IMR-90 (cell line): ENCODE results near the gene KLRF2. TPM values are rescaled to one million over a fixed set of nuclear protein-coding genes. Genes with fewer than 3 reads are reported as not detected.

ENCODE experiments used
- ATAC-seq: fragments of 200-7000 bp; cut with Tn5 transposase; 2 replicates; pipeline ENCODE4 v1.9.1; 2020; ENCODE audit warnings: low read depth, mild to moderate bottlenecking, moderate library complexity
- BruUV-seq: library from RNA; stranded (reverse); fragments of 400-500 nt; replicated peaks from 2 replicates; lab custom pipeline; 2021; lab: Mats Ljungman, UMichigan
- CTCF ChIA-PET: fragments of 300-600 bp; formaldehyde crosslinking; extraction: SDS; loops from one replicate; lab custom pipeline; 2021; ENCODE audit warnings: antibody characterized with exemption; lab: Yijun Ruan, JAX
- POLR2A ChIA-PET: fragments of 300-600 bp; sonication (Branson Sonifier 250); formaldehyde crosslinking; loops from one replicate; lab custom pipeline; 2022; ENCODE audit warnings: antibody characterized with exemption; ENCODE audit not compliant: unreplicated experiment; lab: Charles Lee
- DNase-seq: peaks from one replicate; pipeline ENCODE4 v3.0.0; 2013
- H2AFZ ChIP-seq: replicated peaks from 2 replicates; pipeline ENCODE3; 2013; ENCODE audit warnings: low read length, mild to moderate bottlenecking; ENCODE audit not compliant: poor library complexity
- H2AK5ac ChIP-seq: 2 replicates; pipeline ENCODE4 v1.6.1; 2013; ENCODE audit warnings: low read depth, low read length, inconsistent platforms
- H2AK9ac ChIP-seq: replicated peaks from 2 replicates; pipeline ENCODE3; 2013; ENCODE audit warnings: mild to moderate bottlenecking, low read depth, low read length, moderate library complexity; ENCODE audit not compliant: poor library complexity
- H2BK120ac ChIP-seq: 2 replicates; pipeline ENCODE4 v1.6.1; 2013; ENCODE audit warnings: low read depth, low read length, inconsistent platforms
- H2BK15ac ChIP-seq: 3 replicates; pipeline ENCODE4 v1.6.1; 2013; ENCODE audit warnings: low read depth, low read length, inconsistent platforms
- H2BK20ac ChIP-seq: 2 replicates; pipeline ENCODE4 v1.6.1; 2013; ENCODE audit warnings: low read depth, mild to moderate bottlenecking, inconsistent platforms, low read length, moderate library complexity
- H2BK5ac ChIP-seq: 2 replicates; pipeline ENCODE4 v1.6.1; 2013; ENCODE audit warnings: mild to moderate bottlenecking, low read depth, low read length, inconsistent platforms; ENCODE audit not compliant: poor library complexity, severe bottlenecking
- H3K14ac ChIP-seq: replicated peaks from 2 replicates; pipeline ENCODE4 v1.6.1; 2013; ENCODE audit warnings: low read depth, low read length, inconsistent platforms
- H3K18ac ChIP-seq: 2 replicates; pipeline ENCODE4 v1.6.1; 2013; ENCODE audit warnings: low read depth, low read length, control low read depth
- H3K23ac ChIP-seq: 2 replicates; pipeline ENCODE4 v1.6.1; 2013; ENCODE audit warnings: low read depth, low read length, inconsistent platforms
- H3K27ac ChIP-seq: 2 replicates; pipeline ENCODE4 v1.5.1; 2013; ENCODE audit warnings: mild to moderate bottlenecking, control low read depth, low read length; ENCODE audit not compliant: insufficient read depth
- H3K27me3 ChIP-seq: 2 replicates; pipeline ENCODE4 v1.6.1; 2013; ENCODE audit warnings: low read length; ENCODE audit not compliant: control insufficient read depth, insufficient read depth
- H3K36me3 ChIP-seq: 2 replicates; pipeline ENCODE4 v1.6.1; 2013; ENCODE audit warnings: low read length, mixed read lengths; ENCODE audit not compliant: control insufficient read depth, insufficient read depth
- H3K4ac ChIP-seq: 2 replicates; pipeline ENCODE4 v1.6.1; 2013; ENCODE audit warnings: low read depth, low read length, inconsistent platforms
- H3K4me1 ChIP-seq: 2 replicates; pipeline ENCODE4 v1.6.1; 2013; ENCODE audit warnings: low read length, mixed read lengths; ENCODE audit not compliant: control insufficient read depth, insufficient read depth
- H3K4me2 ChIP-seq: 2 replicates; pipeline ENCODE4 v1.6.1; 2013; ENCODE audit warnings: low read depth, mild to moderate bottlenecking, control low read depth, low read length, moderate library complexity
- H3K4me3 ChIP-seq: 2 replicates; pipeline ENCODE4 v1.5.1; 2013; ENCODE audit warnings: low read depth, mild to moderate bottlenecking, control low read depth, low read length, moderate library complexity; ENCODE audit not compliant: insufficient read depth
- H3K56ac ChIP-seq: 2 replicates; pipeline ENCODE4 v1.6.1; 2013; ENCODE audit warnings: low read length, inconsistent platforms; ENCODE audit not compliant: insufficient read depth; ENCODE audit errors: extremely low read depth
- H3K79me1 ChIP-seq, 2 experiments: 2 replicates each; pipeline ENCODE4 v1.6.1; 2013; ENCODE audit warnings: low read length in 2 of 2, inconsistent platforms in 1 of 2, low read depth in 1 of 2
- H3K9ac ChIP-seq: 2 replicates; pipeline ENCODE4 v1.6.1; 2013; ENCODE audit warnings: low read depth, low read length, control low read depth
- H3K9me1 ChIP-seq: 2 replicates; pipeline ENCODE4 v1.6.1; 2013; ENCODE audit warnings: low read length, inconsistent platforms; ENCODE audit not compliant: insufficient read depth
- H3K9me3 ChIP-seq: 2 replicates; pipeline ENCODE4 v1.6.1; 2013; ENCODE audit warnings: low read length; ENCODE audit not compliant: control insufficient read depth, insufficient read depth
- H4K20me1 ChIP-seq: 2 replicates; pipeline ENCODE4 v1.6.1; 2013; ENCODE audit warnings: low read length, inconsistent platforms; ENCODE audit not compliant: insufficient read depth
- H4K5ac ChIP-seq: 2 replicates; pipeline ENCODE4 v1.6.1; 2013; ENCODE audit warnings: mild to moderate bottlenecking, low read depth, low read length, control low read depth
- H4K8ac ChIP-seq, 2 experiments: 2 replicates each; pipeline ENCODE4 v1.6.1; 2013; ENCODE audit warnings: low read depth in 2 of 2, low read length in 2 of 2, control low read depth in 1 of 2, inconsistent platforms in 1 of 2
- H4K91ac ChIP-seq: 2 replicates; pipeline ENCODE4 v1.6.1; 2013; ENCODE audit warnings: low read depth, low read length, inconsistent platforms; ENCODE audit not compliant: insufficient read depth
- BHLHE40 ChIP-seq: fragments of 150-350 bp; IDR thresholded peaks from 2 replicates; pipeline ENCODE4 v1.6.1; 2016; ENCODE audit warnings: mild to moderate bottlenecking, low read depth, low read length
- CEBPB ChIP-seq: IDR thresholded peaks from 2 replicates; pipeline ENCODE4 v1.6.1; 2012; ENCODE audit warnings: low read depth, low read length, improper control_type of control experiment
- CHD1 ChIP-seq: IDR thresholded peaks from 2 replicates; pipeline ENCODE4 v1.6.1; 2012; ENCODE audit warnings: low read depth, low read length, improper control_type of control experiment
- FOS ChIP-seq: fragments of 150-350 bp; IDR thresholded peaks from 2 replicates; pipeline ENCODE4 v1.6.1; 2016; ENCODE audit warnings: low read depth, low read length
- MAFK ChIP-seq: IDR thresholded peaks from 2 replicates; pipeline ENCODE4 v1.6.1; 2012; ENCODE audit warnings: low read depth, low read length, improper control_type of control experiment
- MAZ ChIP-seq: IDR thresholded peaks from 2 replicates; pipeline ENCODE4 v1.6.1; 2012; ENCODE audit warnings: low read depth, mild to moderate bottlenecking, low read length, improper control_type of control experiment, moderate library complexity, borderline replicate concordance
- MXI1 ChIP-seq: IDR thresholded peaks from 2 replicates; pipeline ENCODE4 v1.6.1; 2012; ENCODE audit warnings: low read depth, mild to moderate bottlenecking, low read length, moderate library complexity, borderline replicate concordance
- NFE2L2 ChIP-seq: fragments of 150-350 bp; IDR thresholded peaks from 2 replicates; pipeline ENCODE4 v1.6.1; 2016; ENCODE audit warnings: low read depth, mild to moderate bottlenecking, low read length
- POLR2A ChIP-seq: IDR thresholded peaks from 2 replicates; pipeline ENCODE4 v1.6.1; 2012; ENCODE audit warnings: mild to moderate bottlenecking, low read depth, low read length
- RAD21 ChIP-seq: IDR thresholded peaks from 2 replicates; pipeline ENCODE4 v1.6.1; 2012; ENCODE audit warnings: low read length, improper control_type of control experiment
- RCOR1 ChIP-seq: IDR thresholded peaks from 2 replicates; pipeline ENCODE4 v1.6.1; 2012; ENCODE audit warnings: mild to moderate bottlenecking, low read length, improper control_type of control experiment; ENCODE audit not compliant: insufficient replicate concordance
- RFX5 ChIP-seq: IDR thresholded peaks from 2 replicates; pipeline ENCODE4 v1.8.0; 2012; ENCODE audit warnings: low read depth, mild to moderate bottlenecking, low read length, moderate library complexity
- SMC3 ChIP-seq: fragments of 150-350 bp; IDR thresholded peaks from 2 replicates; pipeline ENCODE4 v1.6.1; 2016; ENCODE audit warnings: low read depth, mild to moderate bottlenecking, antibody characterized with exemption, low read length, moderate library complexity
- WGBS, 2 experiments: methylation state at CpG; one replicate each; pipeline versions ENCODE4 v1.1.5 to v1.1.7; 2013; ENCODE audit warnings: missing lambda C conversion rate in 2 of 2; ENCODE audit not compliant: insufficient read length in 1 of 2; ENCODE audit errors: extremely low coverage in 2 of 2; 5-methylcytosine and 5-hydroxymethylcytosine counted together
- dilution Hi-C: fragments of 300-500 bp; cut with HindIII; formaldehyde crosslinking; loops from one replicate; pipeline ENCODE4 v1.14.3; 2018; ENCODE audit warnings: low sequenced_read_pairs; ENCODE audit not compliant: unreplicated experiment
- in situ Hi-C: fragments of 300-500 bp; cut with MboI; formaldehyde crosslinking; loops from 3 replicates; pipeline ENCODE4 v1.14.3; 2019; ENCODE audit warnings: low sequenced_read_pairs, inconsistent platforms, mixed read lengths
- intact Hi-C: fragments of 100-400 bp; cut with micrococcal nuclease; formaldehyde crosslinking; loops from 2 replicates; pipeline ENCODE4 v1.10.0; 2022
- polyA plus RNA-seq, 3 experiments: library from polyadenylated mRNA; depleted of rRNA; stranded (reverse); fragments of >200 nt; gene quantifications; 2 replicates each; pipeline ENCODE4 v1.2.3, GENCODE V29; 2012; ENCODE audit warnings: low replicate concordance in 1 of 3
- total RNA-seq: library from RNA; depleted of rRNA; stranded (reverse); fragments of >200 nt; gene quantifications from 2 replicates; pipeline ENCODE4 v1.2.3, GENCODE V29; 2012
- TF ChIP-seq, protein P1 (sequence below): conservative IDR thresholded peaks from 2 replicates; pipeline ENCODE4 v1.5.1; 2012; ENCODE audit warnings: mild to moderate bottlenecking, low read depth, low read length, improper control_type of control experiment
- TF ChIP-seq, protein P2 (sequence below): fragments of 150-350 bp; IDR thresholded peaks from 2 replicates; pipeline ENCODE4 v1.6.1; 2017; ENCODE audit warnings: mild to moderate bottlenecking, antibody characterized with exemption, low read length, low read depth
- TF ChIP-seq, protein P3 (sequence below): fragments of 150-350 bp; IDR thresholded peaks from 2 replicates; pipeline ENCODE4 v1.6.1; 2016; ENCODE audit warnings: low read depth, mild to moderate bottlenecking, low read length, moderate library complexity, borderline replicate concordance

Gene KLRF2
- total and polyA plus RNA-seq, 2 of the 4 experiments (the other 2 are of a cell fraction), result not detected

DNA sequence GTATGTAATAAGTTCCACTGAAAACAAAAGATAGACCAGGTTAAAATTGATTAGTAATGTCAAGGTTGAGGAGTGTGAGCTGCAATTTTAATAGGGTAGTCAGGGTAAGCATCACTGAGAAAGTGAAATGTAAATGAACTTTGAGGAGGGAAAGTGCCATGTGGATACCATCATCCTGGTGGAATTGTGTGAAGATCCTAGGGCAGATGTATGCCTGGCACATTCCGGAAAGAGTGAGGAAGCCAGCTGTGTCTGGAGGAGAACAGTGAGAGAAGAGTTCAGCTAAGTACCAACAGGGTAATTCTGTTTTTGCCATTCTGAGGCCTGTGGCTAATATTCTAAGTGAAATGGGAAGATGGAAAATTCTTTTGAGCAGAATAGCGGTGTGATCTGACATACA lies 53.7 kb downstream of the KLRF2 start:
- no peak overlapping the region for H3K4me2 ChIP-seq
- H2BK15ac ChIP-seq, result no peak overlapping the region
- H2BK5ac ChIP-seq, result no peak overlapping the region
- no peak overlapping the region for H2BK20ac ChIP-seq
- H2AK9ac ChIP-seq, result no peak overlapping the region
- no peaks in the 10 kb centered on the region for H3K9me1 ChIP-seq
- POLR2A ChIA-PET, result no interaction called here
- no peaks in the 10 kb centered on the region for H3K36me3 ChIP-seq
- peaks cover 3% of the 10 kb centered on the region for H3K27me3 ChIP-seq
- H2BK120ac ChIP-seq, result no peak overlapping the region
- no peak overlapping the region for H2AFZ ChIP-seq
- in situ Hi-C loops, result no loop called here
- no peak overlapping the region for H4K91ac ChIP-seq
- H3K56ac ChIP-seq, result no peak overlapping the region
- no peak overlapping the region for H3K23ac ChIP-seq
- intact Hi-C loops, result no loop called here
- H3K4ac ChIP-seq, result no peak overlapping the region
- H3K9ac ChIP-seq, result no peak overlapping the region
- WGBS, 2 experiments, result 100% methylated on average over 1 of the region's 2 CpGs; no CpG with 5 or more reads in 1 of the 2 experiments
- H3K18ac ChIP-seq, result no peak overlapping the region
- CTCF ChIA-PET, result no interaction called here
- no TSS peak for BruUV-seq
- H3K4me1 ChIP-seq, result no peaks in the 10 kb centered on the region
- no peak overlapping the region for H4K5ac ChIP-seq
- H3K79me1 ChIP-seq, result no peaks in the 10 kb centered on the region
- H3K4me3 ChIP-seq, result no peak overlapping the region
- H4K20me1 ChIP-seq, result no peaks in the 10 kb centered on the region
- TF ChIP-seq, protein P1, sequence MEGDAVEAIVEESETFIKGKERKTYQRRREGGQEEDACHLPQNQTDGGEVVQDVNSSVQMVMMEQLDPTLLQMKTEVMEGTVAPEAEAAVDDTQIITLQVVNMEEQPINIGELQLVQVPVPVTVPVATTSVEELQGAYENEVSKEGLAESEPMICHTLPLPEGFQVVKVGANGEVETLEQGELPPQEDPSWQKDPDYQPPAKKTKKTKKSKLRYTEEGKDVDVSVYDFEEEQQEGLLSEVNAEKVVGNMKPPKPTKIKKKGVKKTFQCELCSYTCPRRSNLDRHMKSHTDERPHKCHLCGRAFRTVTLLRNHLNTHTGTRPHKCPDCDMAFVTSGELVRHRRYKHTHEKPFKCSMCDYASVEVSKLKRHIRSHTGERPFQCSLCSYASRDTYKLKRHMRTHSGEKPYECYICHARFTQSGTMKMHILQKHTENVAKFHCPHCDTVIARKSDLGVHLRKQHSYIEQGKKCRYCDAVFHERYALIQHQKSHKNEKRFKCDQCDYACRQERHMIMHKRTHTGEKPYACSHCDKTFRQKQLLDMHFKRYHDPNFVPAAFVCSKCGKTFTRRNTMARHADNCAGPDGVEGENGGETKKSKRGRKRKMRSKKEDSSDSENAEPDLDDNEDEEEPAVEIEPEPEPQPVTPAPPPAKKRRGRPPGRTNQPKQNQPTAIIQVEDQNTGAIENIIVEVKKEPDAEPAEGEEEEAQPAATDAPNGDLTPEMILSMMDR, result no peak
- no peak for TF ChIP-seq RAD21
- no peak for TF ChIP-seq CEBPB
- TF ChIP-seq MXI1, result no peak
- no peak for TF ChIP-seq NFE2L2
- TF ChIP-seq MAZ, result no peak
- TF ChIP-seq, protein P2, sequence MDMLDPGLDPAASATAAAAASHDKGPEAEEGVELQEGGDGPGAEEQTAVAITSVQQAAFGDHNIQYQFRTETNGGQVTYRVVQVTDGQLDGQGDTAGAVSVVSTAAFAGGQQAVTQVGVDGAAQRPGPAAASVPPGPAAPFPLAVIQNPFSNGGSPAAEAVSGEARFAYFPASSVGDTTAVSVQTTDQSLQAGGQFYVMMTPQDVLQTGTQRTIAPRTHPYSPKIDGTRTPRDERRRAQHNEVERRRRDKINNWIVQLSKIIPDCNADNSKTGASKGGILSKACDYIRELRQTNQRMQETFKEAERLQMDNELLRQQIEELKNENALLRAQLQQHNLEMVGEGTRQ, result no peak
- no peak for TF ChIP-seq BHLHE40
- TF ChIP-seq FOS, result no peak
- no peak for TF ChIP-seq RFX5
- no peak for TF ChIP-seq CHD1
- TF ChIP-seq POLR2A, result no peak
- no peak for TF ChIP-seq MAFK
- no peak for TF ChIP-seq SMC3
- TF ChIP-seq, protein P3, sequence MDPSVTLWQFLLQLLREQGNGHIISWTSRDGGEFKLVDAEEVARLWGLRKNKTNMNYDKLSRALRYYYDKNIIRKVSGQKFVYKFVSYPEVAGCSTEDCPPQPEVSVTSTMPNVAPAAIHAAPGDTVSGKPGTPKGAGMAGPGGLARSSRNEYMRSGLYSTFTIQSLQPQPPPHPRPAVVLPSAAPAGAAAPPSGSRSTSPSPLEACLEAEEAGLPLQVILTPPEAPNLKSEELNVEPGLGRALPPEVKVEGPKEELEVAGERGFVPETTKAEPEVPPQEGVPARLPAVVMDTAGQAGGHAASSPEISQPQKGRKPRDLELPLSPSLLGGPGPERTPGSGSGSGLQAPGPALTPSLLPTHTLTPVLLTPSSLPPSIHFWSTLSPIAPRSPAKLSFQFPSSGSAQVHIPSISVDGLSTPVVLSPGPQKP, result no peak
- no peak for TF ChIP-seq RCOR1
- no peaks in the 10 kb centered on the region for H3K9me3 ChIP-seq
- H3K27ac ChIP-seq, result no peak overlapping the region
- ATAC-seq (no peak), DNase-seq (no peak)
- no peak overlapping the region for H3K14ac ChIP-seq
- dilution Hi-C loops, result no loop called here
- H4K8ac ChIP-seq, result no peak overlapping the region
- H2AK5ac ChIP-seq, result no peak overlapping the region
